HG02938 (cell line): ENCODE measurements around the gene UQCC3.
"Not testable (repeated sequence)": the region's sequence is repeated elsewhere in the genome, so short reads cannot be mapped to it uniquely, and the experiment has no call there.

Source experiments
- ATAC-seq: cut with Tn5 transposase; IDR thresholded peaks from one replicate; pipeline ENCODE4 v1.9.1; 2021; ENCODE audit warnings: mild to moderate bottlenecking, moderate library complexity; ENCODE audit not compliant: unreplicated experiment

The UQCC3 gene

GRCh38 chr11:62671608-62672389 lies at the start of gene UQCC3, which contains the start of gene LBHD1:
Gene UQCC3 (plus strand): TSS chr11:62671673. CDS start chr11:62671746, 73 bp downstream.
Gene LBHD1 (minus strand): TSS chr11:62672267. CDS start chr11:62670031, 2,236 bp downstream.
- peak; percentile 60 for ATAC-seq

- no peak for ATAC-seq
Observed at GRCh38 chr11:62622476-62623089, 48.9 kb upstream of the UQCC3 start.

GRCh38 chr11:62627713-62628112 lies 43.8 kb upstream of the UQCC3 start:
- no peak for ATAC-seq

GRCh38 chr11:62632492-62632891 lies 39.0 kb upstream of the UQCC3 start:
- no peak for ATAC-seq

- no peak for ATAC-seq
Observed at GRCh38 chr11:62644220-62644619, 27.3 kb upstream of the UQCC3 start.

- no peak for ATAC-seq
Observed at GRCh38 chr11:62645671-62645945, 25.9 kb upstream of the UQCC3 start.

- peak; percentile 90 for ATAC-seq
Observed at GRCh38 chr11:62645946-62646824, 25.3 kb upstream of the UQCC3 start, which contains the start of gene GANAB. Gene GANAB (minus strand): TSS chr11:62646613. CDS start chr11:62646599, 14 bp downstream.

- no peak for ATAC-seq
Observed at GRCh38 chr11:62646825-62647608, 24.5 kb upstream of the UQCC3 start.

- ATAC-seq, result no peak
Observed at GRCh38 chr11:62647609-62648005, 23.9 kb upstream of the UQCC3 start.

- ATAC-seq, result no peak
Observed at GRCh38 chr11:62648185-62648966, 23.1 kb upstream of the UQCC3 start.

- no peak for ATAC-seq
Observed at GRCh38 chr11:62648967-62649364, 22.5 kb upstream of the UQCC3 start.

- no peak for ATAC-seq
Observed at GRCh38 chr11:62649486-62649885, 22.0 kb upstream of the UQCC3 start.

GRCh38 chr11:62650283-62650682 lies 21.2 kb upstream of the UQCC3 start:
- not testable (repeated sequence) for ATAC-seq

GRCh38 chr11:62652161-62653006 lies 19.1 kb upstream of the UQCC3 start:
- no peak for ATAC-seq

- no peak for ATAC-seq
Observed at GRCh38 chr11:62654297-62654696, 17.2 kb upstream of the UQCC3 start.

GRCh38 chr11:62656796-62657429 lies 14.6 kb upstream of the UQCC3 start:
- ATAC-seq, result no peak

GRCh38 chr11:62664405-62665074 lies 6.9 kb upstream of the UQCC3 start:
- peak; percentile 33 for ATAC-seq

- ATAC-seq, result peak; percentile 74
Observed at GRCh38 chr11:62665075-62665598, 6.3 kb upstream of the UQCC3 start, which contains the start of the genes C11orf98 and CSKMT. Gene C11orf98 (minus strand): TSS chr11:62665210. CDS start chr11:62665169, 41 bp downstream. Gene CSKMT (plus strand): TSS chr11:62665312. CDS start chr11:62665880, 568 bp downstream.
